T1000 (cell line): Measurements from ENCODE around the gene ADPRS.

Experiments used
- DNase-seq: peaks from one replicate; lab custom pipeline; 2025; ENCODE audit warnings: mixed read lengths; lab: John Stamatoyannopoulos, UW

ADPRS gene

DNA sequence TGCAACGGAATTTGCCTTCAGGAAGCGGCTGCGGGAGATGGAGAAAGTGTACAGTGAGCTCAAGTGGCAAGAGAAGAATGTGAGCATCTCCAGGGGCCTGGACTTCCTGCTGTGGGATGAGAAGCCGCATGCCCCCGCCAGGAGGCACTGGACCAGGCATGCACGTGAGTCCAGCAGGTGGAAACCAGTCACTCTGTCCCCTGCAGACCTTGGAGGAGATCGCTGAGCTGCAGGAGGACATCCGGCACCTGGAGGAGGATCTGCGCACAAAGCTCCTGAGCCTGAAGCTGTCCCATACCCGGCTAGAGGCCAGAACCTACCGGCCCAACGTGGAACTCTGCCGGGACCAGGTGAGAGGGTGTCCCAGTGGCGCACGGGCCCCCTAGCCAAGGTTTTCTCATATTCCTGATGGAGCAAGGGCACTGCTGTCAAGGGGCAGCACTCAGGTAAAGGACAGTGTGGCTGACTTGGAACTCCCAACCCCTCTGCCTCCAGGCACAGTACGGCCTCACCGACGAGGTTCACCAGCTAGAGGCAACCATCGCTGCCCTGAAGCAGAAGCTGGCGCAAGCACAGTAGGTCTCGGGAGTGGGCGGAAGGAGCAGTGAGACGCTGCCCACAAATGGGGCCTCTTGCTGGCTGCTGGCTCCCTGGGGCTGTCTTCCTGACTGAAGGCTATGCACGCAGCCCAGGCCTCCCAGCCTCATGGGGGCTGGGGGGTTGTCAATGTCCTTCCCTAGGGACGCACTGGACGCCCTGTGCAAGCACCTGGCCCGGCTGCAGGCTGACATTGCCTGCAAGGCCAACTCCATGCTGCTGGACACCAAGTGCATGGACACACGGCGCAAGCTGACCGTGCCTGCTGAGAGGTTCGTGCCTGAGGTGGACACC lies 1.2 kb upstream of the ADPRS start:
- no peak for DNase-seq

DNA sequence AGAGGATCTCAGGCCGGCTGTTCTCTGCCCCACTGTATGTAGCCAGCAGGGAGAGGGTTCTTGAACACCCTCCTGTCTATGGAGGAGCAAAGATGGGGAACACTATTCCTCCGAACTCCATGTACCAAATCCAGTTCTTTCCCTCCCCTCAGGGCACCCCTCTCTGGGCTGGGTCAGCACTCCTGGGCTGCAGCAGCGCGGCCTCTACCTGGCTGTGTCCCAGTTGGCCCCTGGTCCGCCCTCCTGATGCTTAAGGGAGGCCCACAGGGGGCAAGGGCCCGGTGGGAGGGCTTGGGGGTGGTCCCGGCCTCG lies 471 bp upstream of the ADPRS start:
- no peak for DNase-seq

DNA sequence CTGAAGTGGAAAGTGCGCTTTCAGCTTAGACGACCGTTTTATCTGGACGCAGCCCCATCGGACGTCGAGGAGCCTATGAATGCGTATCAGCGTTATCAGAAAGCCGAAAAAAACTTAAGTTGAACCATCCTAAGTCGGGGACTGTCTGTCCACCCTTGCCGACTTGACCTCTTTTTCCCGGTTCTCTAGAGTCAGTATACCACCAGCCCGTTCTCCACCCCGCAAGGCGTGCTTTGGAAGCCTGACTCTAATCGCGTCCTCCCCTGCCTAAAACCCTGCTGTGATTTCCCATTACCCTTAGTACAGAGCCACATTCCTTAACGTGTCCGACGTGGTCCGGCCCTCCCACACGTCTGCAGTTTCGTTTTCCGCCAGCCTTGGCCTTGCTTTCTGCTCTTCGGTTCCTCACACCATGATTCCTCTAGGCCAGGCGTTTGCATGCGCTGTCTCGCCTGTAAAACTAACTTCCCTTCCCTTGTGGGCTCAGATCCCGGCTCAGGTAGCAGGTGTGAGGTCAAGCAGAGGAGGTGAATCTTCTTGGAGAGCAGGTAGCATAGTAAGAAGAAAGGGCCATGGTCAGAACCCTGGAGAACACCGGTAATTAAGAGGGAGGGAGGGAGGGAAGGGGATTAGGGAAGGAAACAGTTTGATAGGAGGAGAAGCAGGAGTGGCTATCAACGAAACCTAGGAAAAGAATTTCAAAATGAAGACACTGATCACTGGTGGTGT lies 865 bp downstream of the ADPRS start:
- DNase-seq = no peak

DNA sequence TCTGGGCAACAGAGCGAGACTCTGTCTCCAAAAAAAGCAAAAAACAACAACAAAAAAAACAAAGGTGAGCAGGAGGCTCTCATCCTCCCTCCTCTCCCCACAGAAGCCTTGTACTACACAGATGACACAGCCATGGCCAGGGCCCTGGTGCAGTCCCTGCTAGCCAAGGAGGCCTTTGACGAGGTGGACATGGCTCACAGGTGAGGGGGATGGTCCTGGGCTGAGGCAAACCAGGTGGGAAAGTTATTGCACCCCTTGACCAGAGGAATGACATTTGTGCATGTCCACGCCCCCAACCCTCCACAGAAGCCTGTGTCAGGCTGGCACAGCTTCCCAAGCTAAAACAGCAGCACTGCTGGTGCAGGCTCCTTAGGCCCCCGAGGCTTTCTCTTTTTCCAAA lies 2.4 kb downstream of the ADPRS start:
- no peak for DNase-seq

DNA sequence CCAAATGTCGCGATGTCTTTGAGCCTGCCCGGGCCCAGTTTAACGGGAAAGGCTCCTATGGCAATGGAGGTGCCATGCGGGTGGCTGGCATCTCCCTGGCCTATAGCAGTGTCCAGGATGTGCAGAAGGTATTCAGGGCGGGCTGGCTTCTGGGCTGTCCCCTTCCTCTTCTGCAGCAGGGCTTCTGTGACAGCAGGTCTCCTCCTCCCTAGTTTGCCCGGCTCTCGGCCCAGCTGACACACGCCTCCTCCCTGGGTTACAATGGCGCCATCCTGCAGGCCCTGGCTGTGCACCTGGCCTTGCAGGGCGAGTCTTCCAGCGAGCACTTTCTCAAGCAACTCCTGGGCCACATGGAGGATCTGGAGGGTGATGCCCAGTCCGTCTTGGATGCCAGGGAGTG lies 3.0 kb downstream of the ADPRS start:
- DNase-seq = no peak

DNA sequence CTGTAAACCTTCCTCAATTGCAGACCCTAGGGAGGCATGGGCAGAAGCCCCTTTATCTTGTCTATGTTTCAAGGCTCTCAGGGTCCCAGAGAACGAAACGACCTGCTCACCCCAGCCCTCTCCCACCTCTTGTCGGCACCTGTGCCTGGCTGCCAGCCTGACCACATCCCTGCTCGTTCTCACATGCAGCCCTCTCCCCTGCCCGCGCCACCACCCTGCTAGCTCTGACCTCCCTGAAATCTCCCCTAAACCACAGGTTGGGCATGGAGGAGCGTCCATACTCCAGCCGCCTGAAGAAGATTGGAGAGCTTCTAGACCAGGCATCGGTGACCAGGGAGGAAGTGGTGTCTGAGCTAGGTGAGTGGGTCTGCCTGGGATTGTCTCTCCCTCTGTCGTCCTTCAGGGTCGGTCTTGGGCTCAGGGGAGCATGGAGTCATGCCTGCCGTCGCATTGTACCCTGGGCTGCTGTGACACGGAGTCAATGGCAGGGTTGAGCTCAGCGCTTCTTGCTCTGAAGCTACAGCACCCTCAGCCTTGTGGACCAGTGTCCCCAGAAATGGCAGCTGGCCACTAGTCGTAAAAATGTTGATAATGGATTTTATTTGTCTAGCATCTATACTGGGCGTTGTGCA lies 3.6 kb downstream of the ADPRS start:
- DNase-seq = no peak

DNA sequence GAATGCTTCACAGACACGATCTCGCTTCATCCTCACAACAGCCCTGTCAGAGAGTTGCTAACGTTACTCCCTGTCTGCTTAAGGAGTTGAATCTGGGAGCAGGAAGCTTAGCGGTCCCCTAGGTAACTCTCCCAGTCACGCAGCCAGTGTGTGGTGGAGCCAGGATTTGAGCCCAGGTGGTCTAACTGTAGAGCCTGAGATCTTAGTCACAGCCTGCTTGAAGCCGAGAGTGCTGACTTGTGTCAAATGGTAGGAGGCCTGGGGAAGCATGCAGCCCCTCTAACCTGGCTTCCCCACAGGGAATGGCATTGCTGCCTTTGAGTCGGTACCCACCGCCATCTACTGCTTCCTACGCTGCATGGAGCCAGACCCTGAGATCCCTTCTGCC lies 4.1 kb downstream of the ADPRS start:
- DNase-seq = no peak

DNA sequence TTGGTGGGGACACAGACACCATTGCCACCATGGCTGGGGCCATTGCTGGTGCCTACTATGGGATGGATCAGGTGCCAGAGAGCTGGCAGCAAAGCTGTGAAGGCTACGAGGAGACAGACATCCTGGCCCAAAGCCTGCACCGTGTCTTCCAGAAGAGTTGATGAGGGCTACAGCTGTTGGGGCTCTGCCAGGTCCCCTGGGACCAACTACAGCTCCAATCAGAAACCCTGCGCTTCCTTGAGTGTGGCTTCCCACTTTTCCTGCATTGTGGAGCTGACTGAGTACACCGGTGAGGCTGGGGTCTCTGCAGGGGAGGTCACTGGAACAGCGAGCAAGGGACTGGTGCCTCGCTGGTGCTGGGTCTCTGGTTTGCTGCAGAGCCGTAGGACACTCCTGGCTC lies 4.5 kb downstream of the ADPRS start:
- no peak for DNase-seq

DNA sequence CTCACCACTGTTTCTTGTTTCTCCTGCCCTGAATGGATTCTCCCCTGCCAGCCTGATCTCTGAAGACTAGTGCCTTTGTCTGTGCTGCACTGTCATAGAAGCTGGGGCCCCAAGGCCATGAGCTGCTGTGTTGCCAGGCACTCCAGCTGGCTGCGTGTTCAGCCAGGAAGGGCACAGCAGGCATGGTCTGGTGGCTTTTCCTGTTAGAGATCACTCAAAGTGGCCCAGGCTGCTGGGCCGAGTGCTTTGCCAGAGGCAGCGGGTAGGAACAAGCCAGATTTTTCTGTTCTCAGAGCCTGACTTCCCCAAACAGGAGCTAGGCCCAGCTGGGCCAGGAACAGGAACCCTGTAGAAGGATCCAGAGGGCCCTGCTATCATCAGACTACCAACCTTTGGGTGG lies 5.2 kb downstream of the ADPRS start:
- no peak for DNase-seq

DNA sequence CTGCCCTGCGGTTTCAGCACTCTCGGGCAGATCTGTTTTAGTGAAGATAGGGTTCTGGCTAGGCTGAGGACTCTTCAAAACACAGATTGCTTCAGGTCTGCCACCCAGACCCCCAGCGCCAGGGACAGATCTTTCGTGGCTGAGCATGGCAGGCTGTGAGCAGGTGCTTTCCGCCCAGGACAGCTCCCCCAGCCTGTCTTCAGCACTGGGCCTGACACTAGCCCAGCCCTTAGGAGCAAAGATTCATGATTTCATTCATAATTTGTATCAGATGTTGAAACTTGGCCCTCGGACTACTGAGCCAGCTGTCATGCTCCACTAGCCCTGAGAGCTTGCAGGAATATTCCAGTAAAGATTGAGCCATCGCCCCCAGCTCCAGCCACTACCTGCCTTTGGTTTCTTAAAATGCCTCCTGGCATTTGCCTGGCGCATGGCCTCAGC lies 5.9 kb downstream of the ADPRS start:
- DNase-seq = no peak

DNA sequence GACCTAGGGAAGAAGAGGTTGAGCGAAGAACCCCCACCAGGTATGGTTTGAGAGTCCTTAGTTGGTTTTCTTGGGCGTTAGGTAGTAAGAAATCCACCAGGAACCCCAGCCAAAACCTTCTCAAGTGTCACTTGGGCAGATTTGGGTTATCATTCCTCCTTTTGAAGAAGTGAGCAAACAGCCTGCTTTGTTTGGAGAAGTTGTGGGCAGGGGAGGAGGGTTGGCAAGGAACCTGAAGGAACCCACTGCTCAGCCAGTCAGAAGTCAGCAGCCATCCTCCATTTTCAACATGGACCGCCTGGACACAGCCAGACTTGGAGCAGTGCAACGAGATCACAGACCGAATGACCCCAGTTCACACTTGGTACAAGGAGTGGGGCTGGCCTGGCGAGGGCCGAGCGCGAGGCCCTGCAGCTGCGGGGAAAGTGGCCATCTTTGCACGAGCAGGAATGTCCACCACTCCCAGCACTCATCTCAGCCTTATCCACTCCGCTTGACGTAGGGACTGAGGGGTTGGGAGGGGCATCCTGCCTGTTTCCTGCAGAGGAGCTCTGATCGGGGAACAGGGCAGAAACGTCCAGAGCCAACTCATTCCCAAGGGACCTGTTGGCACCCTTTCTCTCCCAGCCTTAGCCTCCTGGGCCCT lies 7.2 kb downstream of the ADPRS start:
- no peak for DNase-seq

DNA sequence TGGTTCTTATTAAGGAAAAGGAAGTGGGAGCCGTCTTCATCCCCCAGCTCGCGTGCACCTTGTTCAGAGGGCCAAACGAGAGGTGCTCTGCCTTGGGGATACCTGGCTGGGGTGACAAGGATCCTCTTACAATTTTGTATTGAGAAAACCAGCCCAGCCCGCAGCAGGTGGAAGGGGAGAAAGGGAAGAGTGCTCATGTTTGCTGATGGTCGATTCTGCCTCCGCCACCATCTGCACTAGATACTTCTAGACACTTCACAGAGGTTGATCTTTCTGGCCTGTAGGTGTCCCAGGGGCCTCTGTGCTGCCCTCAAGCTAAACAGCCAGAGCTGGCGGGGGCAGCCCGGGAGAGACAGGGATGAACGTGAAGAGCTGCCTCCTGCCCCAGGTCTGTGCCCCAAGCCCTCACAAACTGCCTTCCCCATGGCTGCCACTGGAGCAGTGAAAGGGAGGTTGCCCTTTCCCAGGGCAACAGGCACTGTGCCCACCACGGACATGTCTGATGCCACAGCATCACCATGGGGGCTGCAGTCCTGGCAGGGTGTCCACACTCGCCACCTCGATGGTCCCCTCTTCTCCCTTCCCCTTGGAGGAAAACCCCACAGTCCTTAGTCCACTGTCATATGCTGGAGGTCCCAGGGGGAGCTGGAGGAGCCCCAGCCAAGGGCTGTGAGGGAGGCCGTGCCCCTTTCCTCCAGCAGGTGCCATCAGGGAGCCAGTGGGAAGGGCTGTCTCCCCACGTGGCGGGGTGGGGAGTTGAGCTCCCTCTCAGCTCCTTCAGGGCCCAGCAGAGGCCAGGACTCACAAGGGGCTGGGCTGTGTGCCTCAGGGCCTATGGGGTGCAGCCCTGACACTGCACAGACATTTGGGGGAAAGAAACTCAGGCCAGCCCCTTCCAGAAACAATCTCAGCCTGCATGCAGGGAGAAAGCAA lies 8.1 kb downstream of the ADPRS start:
- no peak for DNase-seq

DNA sequence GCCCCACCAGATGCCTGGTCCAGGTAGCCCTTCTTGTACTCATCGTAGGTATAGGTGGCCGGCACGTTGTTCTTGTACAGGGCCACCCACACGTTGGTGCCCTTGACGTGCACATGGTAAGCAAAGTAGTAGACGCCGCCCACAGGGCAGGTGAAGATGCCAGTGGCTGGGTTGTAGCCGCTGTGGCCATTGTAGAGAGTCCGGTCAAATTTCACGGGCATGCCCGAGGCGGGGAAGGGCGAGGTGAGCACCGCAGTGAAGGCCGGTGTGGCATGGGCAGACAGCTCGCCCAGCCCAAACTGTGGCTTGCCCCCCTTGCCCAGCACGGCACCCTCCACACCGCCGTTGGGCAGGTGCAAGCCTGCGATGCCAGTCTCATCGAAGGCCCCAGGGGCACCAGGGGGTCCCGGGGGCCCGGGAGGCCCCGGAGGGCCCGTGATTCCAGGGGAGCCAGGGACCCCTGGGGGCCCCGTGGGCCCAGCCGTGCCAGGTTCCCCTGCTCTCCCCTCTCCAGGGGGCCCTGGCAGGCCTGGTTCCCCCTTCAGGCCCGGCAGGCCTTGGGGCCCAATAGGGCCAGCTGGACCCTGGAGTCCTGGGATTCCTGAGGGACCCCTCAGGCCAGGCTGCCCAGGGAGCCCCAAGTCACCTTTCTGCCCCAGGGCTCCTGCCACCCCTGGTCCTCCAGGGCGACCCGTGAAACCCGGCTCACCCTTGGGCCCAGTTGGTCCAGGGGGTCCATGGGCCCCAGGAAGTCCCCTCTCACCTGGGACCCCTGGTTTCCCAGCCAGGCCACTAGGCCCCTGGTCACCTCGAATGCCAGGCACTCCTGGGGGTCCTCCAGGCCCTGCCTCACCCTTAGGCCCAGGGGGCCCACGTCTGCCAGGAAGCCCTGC lies 9.2 kb downstream of the ADPRS start:
- no peak for DNase-seq

DNA sequence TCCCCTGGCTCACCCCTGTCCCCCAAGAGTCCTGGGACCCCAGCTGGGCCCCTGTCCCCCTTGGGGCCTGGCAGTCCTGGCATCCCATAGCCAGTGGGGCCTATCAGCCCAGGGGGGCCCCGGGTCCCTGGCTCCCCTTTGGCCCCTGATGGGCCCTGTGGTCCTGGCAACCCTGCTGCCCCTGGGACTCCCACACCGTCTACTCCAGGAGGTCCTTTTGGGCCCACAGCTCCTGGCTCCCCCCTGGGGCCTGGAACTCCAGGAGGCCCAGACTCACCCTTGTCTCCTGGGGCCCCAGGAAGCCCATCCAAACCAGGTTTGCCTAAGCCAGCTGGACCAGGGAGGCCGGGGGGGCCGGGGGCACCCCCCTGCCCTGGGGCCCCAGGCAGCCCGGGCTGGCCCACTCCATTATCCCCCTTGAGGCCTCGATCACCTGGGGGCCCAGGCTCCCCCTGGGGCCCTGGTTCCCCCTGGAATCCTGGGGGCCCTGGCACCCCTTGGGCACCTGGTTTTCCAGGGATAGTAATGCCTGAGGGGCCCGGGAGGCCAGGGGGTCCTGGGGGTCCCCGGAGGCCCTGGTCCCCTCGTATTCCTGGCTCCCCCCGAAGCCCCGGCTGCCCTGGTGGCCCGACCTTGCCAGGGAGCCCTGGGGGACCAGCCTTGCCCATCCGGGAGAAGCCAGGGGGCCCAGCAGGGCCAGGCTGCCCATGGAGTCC lies 10.1 kb downstream of the ADPRS start:
- DNase-seq = no peak

DNA sequence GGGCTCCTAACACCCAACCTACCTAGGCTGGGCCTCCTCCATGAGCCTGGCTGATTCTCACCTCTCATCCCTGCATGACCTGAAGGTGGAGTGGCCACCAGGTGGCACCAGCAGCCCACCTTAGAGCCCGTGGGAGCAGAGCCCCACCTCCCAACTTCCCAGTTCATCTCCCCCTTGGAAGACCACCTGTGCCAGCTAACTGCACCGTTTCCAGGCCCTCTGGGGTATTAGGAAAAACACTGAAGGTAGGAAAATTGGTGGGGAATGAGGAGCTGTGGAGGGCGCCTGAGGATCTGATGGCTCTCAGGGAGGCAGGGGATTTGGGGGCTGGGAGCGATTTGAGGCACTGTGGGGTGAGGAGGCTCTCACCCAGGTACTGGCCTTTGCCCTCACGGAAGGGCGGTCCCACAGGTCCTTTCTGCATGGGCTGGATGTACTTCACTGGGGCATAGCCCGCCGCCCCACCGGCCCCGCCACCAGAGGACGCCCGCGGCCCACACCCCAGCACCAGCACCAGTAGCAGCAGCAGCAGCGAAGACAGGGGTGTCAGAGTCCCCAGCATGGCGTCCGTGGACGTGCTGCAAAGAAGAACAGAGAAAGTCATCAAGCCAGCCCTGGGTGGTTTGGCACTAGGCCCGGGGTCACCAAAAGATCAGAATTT lies 11.1 kb downstream of the ADPRS start:
- peak; percentile 74 for DNase-seq

DNA sequence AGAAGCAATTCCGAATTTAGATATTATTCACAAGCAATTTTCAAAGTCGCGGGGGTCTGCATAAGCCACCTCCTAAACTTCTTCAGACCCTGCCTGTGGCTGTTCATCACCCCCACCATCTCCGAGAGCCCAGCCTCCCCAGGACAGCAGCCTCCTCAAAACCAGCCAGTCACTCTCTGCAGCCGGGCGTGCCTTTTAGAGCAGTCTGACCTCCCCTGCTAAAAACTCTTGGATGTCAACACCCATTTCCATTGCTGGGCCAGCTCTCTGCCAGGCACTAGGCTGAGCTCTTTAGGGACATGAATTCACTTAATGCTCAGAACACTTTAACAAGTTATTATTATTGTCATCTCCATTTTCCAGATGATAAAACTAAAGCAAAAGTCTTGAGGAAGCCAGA lies 11.7 kb downstream of the ADPRS start:
- DNase-seq = no peak

DNA sequence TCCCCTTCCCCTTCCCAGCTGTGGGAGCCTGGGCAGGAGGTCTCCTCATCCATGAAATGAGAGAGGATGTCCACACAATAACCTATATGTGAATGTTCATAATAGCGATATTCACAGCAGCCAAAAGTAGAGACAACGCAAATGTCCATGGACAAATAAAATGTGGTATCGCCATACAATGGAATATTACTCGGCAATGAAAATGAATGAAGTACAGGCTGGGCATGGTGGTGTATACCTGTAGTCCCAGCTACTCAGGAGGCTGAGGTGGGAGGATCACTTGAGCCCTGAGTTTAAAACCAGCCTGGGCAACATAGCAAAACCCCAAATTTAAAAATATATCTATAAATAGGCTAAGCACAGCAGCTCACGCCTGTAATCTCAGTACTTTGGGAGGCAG lies 12.9 kb downstream of the ADPRS start:
- no peak for DNase-seq

DNA sequence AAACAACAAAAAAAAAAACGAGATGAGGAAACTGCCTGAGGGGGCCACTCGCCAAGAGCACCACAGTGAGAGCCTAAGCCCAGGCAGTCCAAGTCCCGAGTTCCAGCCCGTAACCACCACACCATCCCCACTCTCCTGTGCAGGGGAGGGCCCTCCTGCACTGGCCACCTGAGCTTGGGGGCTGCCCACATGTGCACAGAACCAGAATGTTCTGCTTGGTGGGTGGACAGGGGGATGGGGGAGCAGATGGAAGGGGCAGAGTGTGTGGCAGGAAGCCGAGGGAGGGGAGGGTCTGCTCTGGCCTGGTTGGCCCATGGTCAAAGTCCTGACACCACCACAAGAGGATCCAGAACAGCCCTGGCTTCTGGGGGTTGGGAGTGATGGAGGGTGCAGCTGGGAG lies 17.6 kb downstream of the ADPRS start:
- DNase-seq = no peak

DNA sequence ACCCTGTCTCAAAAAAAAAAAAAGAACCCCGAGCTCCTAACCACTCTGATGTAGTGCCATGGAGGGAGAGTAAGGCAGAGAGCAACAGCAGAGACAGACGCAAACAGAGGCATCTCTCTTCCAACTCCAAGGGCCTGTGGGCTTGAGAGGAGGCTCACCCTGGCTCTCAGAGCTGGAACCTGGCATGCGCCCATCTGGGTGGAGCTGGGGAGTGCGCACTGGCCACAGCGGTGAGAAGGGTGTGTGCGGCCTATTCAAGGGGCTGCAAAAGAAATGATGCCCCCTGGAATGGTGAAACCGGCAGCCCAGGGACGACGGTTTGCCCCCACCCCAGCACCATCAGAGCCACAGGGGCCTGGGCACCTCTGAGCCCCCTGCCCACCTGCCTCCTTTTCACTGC lies 18.7 kb downstream of the ADPRS start:
- no peak for DNase-seq
